Endothelial cell of umbilical vein (primary cell): ENCODE data around the gene GNG3. TPM values are rescaled to one million over a fixed set of nuclear protein-coding genes. Genes with fewer than 3 reads are reported as not detected.
A peak's percentile ranks its signal among the peaks of the same experiment; 100 is the strongest.

Experiments used
- BruUV-seq: library from RNA; stranded (reverse); fragments of 400-500 nt; replicated peaks from 2 replicates; lab custom pipeline; 2021; lab: Mats Ljungman, UMichigan
- CTCF ChIA-PET: fragments of 300-600, 350-600 bp; sonication (Branson Sonifier 250); formaldehyde crosslinking; loops from one replicate; lab custom pipeline; 2021; ENCODE audit warnings: antibody characterized with exemption, inconsistent platforms; lab: Charles Lee
- POLR2A ChIA-PET: fragments of 300-600, 350-600 bp; sonication (Branson Sonifier 250); formaldehyde crosslinking; loops from one replicate; lab custom pipeline; 2021; ENCODE audit warnings: antibody characterized with exemption, inconsistent platforms; lab: Charles Lee
- DNase-seq: peaks from one replicate; pipeline ENCODE4 v3.0.0-alpha.2; 2011; ENCODE audit warnings: low read depth, low spot score
- FAIRE-seq: peaks from 2 replicates; lab custom pipeline; 2011; peaks lifted over from hg19 to GRCh38; lab: Jason Lieb, UNC
- H2AFZ ChIP-seq: 2 replicates; pipeline ENCODE4 v1.6.0; 2012; ENCODE audit warnings: low read depth, low read length, control low read depth, inconsistent platforms
- H3K27ac ChIP-seq: 2 replicates; pipeline ENCODE4 v1.5.1; 2011; ENCODE audit warnings: low read depth, mild to moderate bottlenecking, control low read depth, low read length, moderate library complexity; ENCODE audit not compliant: insufficient read depth
- H3K27me3 ChIP-seq, 2 experiments: 2 replicates each; pipeline versions ENCODE4 v1.6.0 to v1.6.1; 2011; ENCODE audit warnings: low read length in 2 of 2, mixed read lengths in 1 of 2; ENCODE audit not compliant: control insufficient read depth in 2 of 2, insufficient read depth in 2 of 2
- H3K36me3 ChIP-seq, 2 experiments: 2 replicates in 1 of 2; 3 replicates in 1 of 2; pipeline ENCODE4 v1.5.1; 2011; ENCODE audit warnings: low read length in 2 of 2, mild to moderate bottlenecking in 1 of 2, moderate library complexity in 1 of 2; ENCODE audit not compliant: control insufficient read depth in 2 of 2, insufficient read depth in 2 of 2; ENCODE audit errors: extremely low read depth in 1 of 2
- H3K4me1 ChIP-seq: 3 replicates; pipeline ENCODE4 v1.5.1; 2011; ENCODE audit warnings: mild to moderate bottlenecking, low read length; ENCODE audit not compliant: control insufficient read depth, insufficient read depth; ENCODE audit errors: extremely low read depth
- H3K4me2 ChIP-seq: 2 replicates; pipeline ENCODE4 v1.6.1; 2011; ENCODE audit warnings: low read length, control low read depth, mixed read lengths; ENCODE audit not compliant: insufficient read depth
- H3K4me3 ChIP-seq, 3 experiments: fragments of 200-600 bp in 1 of 3; sonication (generic), shearing (Covaris generic) in 1 of 3; replicated peaks in 1 of 3; 2 replicates each; pipeline ENCODE4 v1.5.1; 2011 to 2016; ENCODE audit warnings: control low read depth in 3 of 3, low read length in 3 of 3, mild to moderate bottlenecking in 2 of 3, inconsistent platforms in 1 of 3, low read depth in 1 of 3, moderate library complexity in 1 of 3; ENCODE audit not compliant: insufficient read depth in 1 of 3
- H3K79me2 ChIP-seq: 2 replicates; pipeline ENCODE4 v1.6.0; 2012; ENCODE audit warnings: low read length, inconsistent platforms; ENCODE audit not compliant: control insufficient read depth, insufficient read depth
- H3K9ac ChIP-seq: replicated peaks from 2 replicates; pipeline ENCODE3; 2011; ENCODE audit warnings: low read length, control low read depth; ENCODE audit not compliant: insufficient read depth; ENCODE audit errors: extremely low read depth
- H3K9me1 ChIP-seq: replicated peaks from 3 replicates; pipeline ENCODE4 v1.6.0; 2011; ENCODE audit warnings: mild to moderate bottlenecking, low read length; ENCODE audit not compliant: control insufficient read depth, insufficient read depth; ENCODE audit errors: extremely low read depth
- H3K9me3 ChIP-seq: replicated peaks from 2 replicates; pipeline ENCODE4 v1.5.1; 2012; ENCODE audit warnings: low read length, inconsistent platforms; ENCODE audit not compliant: control insufficient read depth, insufficient read depth
- H4K20me1 ChIP-seq: replicated peaks from 2 replicates; pipeline ENCODE3; 2011; ENCODE audit warnings: mild to moderate bottlenecking, low read length; ENCODE audit not compliant: control insufficient read depth, insufficient read depth; ENCODE audit errors: extremely low read depth
- EZH2 ChIP-seq: IDR thresholded peaks from 2 replicates; pipeline ENCODE4 v1.6.1; 2012; ENCODE audit warnings: borderline replicate concordance, low read depth, mild to moderate bottlenecking, moderate library complexity, low read length, inconsistent platforms; ENCODE audit not compliant: severe bottlenecking
- FOS ChIP-seq: IDR thresholded peaks from 2 replicates; pipeline ENCODE4 v1.6.1; 2011; ENCODE audit warnings: mild to moderate bottlenecking, low read length, moderate library complexity, borderline replicate concordance; ENCODE audit not compliant: insufficient read depth
- GATA2 ChIP-seq: IDR thresholded peaks from 2 replicates; pipeline ENCODE4 v1.7.0; 2011; ENCODE audit warnings: low read depth, mild to moderate bottlenecking, moderate library complexity, mixed read lengths, low read length; ENCODE audit not compliant: insufficient read length, insufficient read depth
- JUN ChIP-seq: IDR thresholded peaks from 2 replicates; pipeline ENCODE4 v1.6.1; 2011; ENCODE audit warnings: borderline replicate concordance, low read depth; ENCODE audit not compliant: insufficient read length, insufficient read depth
- MYC ChIP-seq: IDR thresholded peaks from one replicate; pipeline ENCODE4 v1.6.1; 2011; ENCODE audit warnings: mild to moderate bottlenecking, low read depth, low read length
- POLR2A ChIP-seq: IDR thresholded peaks from 2 replicates; pipeline ENCODE4 v1.6.1; 2012; ENCODE audit warnings: low read depth, mild to moderate bottlenecking, control low read depth, low read length
- POLR2AphosphoS5 ChIP-seq: IDR thresholded peaks from 2 replicates; pipeline ENCODE4 v1.6.1; 2012; ENCODE audit warnings: low read depth, mild to moderate bottlenecking, control low read depth, low read length, moderate library complexity; ENCODE audit not compliant: insufficient read depth
- dilution Hi-C: fragments of 300-500 bp; cut with MboI; formaldehyde crosslinking; loops from one replicate; pipeline ENCODE4 v1.15.0; 2019; ENCODE audit warnings: low sequenced_read_pairs; ENCODE audit not compliant: extremely low pct_ligation_motif_present
- intact Hi-C: fragments of 100-400 bp; cut with micrococcal nuclease; formaldehyde crosslinking; loops from one replicate; pipeline ENCODE4 v1.10.0; 2022
- polyA plus RNA-seq, 4 experiments: library from polyadenylated mRNA; depleted of rRNA in 3 of 4; stranded (reverse) in 3 of 4; unstranded in 1 of 4; fragments of >200 nt; gene quantifications; 2 replicates each; pipeline versions ENCODE4 v1.2.1 to v1.2.3, GENCODE V29; 2011 to 2012; ENCODE audit warnings: missing spikeins in 1 of 4
- total RNA-seq: library from RNA; stranded (reverse); gene quantifications from 2 replicates; pipeline ENCODE4 v1.2.3, GENCODE V29; 2021
- TF ChIP-seq, protein P1 (sequence below): IDR thresholded peaks from 2 replicates; pipeline ENCODE4 v1.6.1; 2011; ENCODE audit not compliant: insufficient read depth, insufficient read length
- TF ChIP-seq, protein P2 (sequence below), 2 donors: IDR thresholded peaks; 1 replicate in 1 of 2; 2 replicates in 1 of 2; pipeline ENCODE4 v1.5.1; 2011; ENCODE audit warnings: low read length in 2 of 2, mild to moderate bottlenecking in 2 of 2, moderate library complexity in 2 of 2, control low read depth in 1 of 2, inconsistent platforms in 1 of 2, low read depth in 1 of 2; ENCODE audit not compliant: insufficient read depth in 1 of 2; ENCODE audit errors: extremely low read depth in 1 of 2

Gene GNG3
- total and polyA plus RNA-seq, 2 donors (not counting 3 experiments of a cell fraction or from before 2014, with no cell fraction given), result not detected

DNA sequence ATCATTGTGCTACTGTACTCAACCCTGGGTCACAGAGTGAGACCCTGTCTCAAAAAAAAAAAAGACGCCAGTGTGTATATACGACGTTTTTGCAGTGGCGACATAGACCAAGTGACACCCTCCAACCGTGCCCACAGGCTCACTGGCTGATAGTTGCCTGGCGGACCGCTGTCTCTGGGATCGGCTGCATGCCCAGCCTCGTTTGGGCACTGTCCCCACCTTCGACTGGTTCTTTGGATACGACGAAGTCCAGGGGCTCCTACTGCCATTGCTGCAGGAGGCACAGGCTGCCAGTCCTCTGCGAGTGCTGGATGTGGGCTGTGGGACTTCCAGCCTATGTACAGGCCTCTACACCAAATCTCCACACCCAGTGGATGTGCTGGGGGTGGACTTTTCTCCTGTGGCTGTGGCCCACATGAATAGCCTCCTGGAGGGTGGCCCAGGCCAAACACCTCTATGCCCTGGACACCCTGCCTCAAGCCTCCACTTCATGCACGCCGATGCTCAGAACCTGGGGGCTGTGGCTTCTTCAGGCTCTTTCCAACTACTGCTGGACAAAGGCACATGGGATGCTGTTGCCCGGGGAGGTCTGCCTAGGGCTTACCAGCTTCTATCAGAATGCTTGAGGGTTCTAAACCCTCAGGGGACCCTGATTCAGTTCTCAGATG, 41.1 kb upstream of the GNG3 start:
- Histone ChIP-seq H4K20me1 (no peaks in the 10 kb centered on the region), H3K27ac (no peak overlapping the region), H2AFZ (no peak overlapping the region), H3K4me3 (peak overlapping the region; percentile 42 to 83 (median 59)), H3K9ac (peak overlapping the region; percentile 69), H3K27me3 (no peaks in the 10 kb centered on the region), H3K4me2 (peak overlapping the region; percentile 83), H3K4me1 (peaks cover 20% of the 10 kb centered on the region), H3K79me2 (peaks cover 38% of the 10 kb centered on the region), H3K9me1 (no peaks in the 10 kb centered on the region), H3K36me3 (peaks cover 0 to 2% of the 10 kb centered on the region in 2 experiments), H3K9me3 (no peaks in the 10 kb centered on the region)
- dilution Hi-C loops, result no loop called here
- BruUV-seq, result no TSS peak
- TF ChIP-seq POLR2A (peak; percentile 52), JUN (no peak), MYC (no peak), EZH2 (no peak), GATA2 (no peak), FOS (no peak), POLR2AphosphoS5 (peak; percentile 65)
- TF ChIP-seq, protein P1, sequence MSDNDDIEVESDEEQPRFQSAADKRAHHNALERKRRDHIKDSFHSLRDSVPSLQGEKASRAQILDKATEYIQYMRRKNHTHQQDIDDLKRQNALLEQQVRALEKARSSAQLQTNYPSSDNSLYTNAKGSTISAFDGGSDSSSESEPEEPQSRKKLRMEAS, result no peak
- TF ChIP-seq, protein P2, sequence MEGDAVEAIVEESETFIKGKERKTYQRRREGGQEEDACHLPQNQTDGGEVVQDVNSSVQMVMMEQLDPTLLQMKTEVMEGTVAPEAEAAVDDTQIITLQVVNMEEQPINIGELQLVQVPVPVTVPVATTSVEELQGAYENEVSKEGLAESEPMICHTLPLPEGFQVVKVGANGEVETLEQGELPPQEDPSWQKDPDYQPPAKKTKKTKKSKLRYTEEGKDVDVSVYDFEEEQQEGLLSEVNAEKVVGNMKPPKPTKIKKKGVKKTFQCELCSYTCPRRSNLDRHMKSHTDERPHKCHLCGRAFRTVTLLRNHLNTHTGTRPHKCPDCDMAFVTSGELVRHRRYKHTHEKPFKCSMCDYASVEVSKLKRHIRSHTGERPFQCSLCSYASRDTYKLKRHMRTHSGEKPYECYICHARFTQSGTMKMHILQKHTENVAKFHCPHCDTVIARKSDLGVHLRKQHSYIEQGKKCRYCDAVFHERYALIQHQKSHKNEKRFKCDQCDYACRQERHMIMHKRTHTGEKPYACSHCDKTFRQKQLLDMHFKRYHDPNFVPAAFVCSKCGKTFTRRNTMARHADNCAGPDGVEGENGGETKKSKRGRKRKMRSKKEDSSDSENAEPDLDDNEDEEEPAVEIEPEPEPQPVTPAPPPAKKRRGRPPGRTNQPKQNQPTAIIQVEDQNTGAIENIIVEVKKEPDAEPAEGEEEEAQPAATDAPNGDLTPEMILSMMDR (IDR thresholded peaks at IDR 0.05; ENCODE audit: extremely low read depth in 1 of 2, insufficient read depth in 1 of 2, low read depth in 1 of 2, low read length in 2 of 2), result no peak
- DNase-seq, result no peak
- intact Hi-C loops, result loop anchor here (5.0 kb wide), 1 partner anchor 41 kb away; the partner anchor contains the start of genes BSCL2 and GNG3
- CTCF ChIA-PET, result interaction anchor here (1.2 to 2.4 kb wide), 5 partner anchors 13 to 28 kb away, joined by 3 to 15 read pairs (median 10); partner anchors contain the start of gene INTS5
- POLR2A ChIA-PET, result interaction anchor here (1.4 to 2.2 kb wide), 9 partner anchors 14 to 92 kb away, joined by 5 to 41 read pairs (median 18); partner anchors contain the start of genes EEF1G, GANAB, HNRNPUL2 and MTA2
- FAIRE-seq, result peak; percentile 28
